HG02870 (cell line): ENCODE measurements around the gene LMX1B.
"Not testable (repeated sequence)": the region's sequence is repeated elsewhere in the genome, so short reads cannot be mapped to it uniquely, and the experiment has no call there.

Experiments
- ATAC-seq: cut with Tn5 transposase; IDR thresholded peaks from one replicate; pipeline ENCODE4 v1.9.1; 2021; ENCODE audit warnings: mild to moderate bottlenecking, moderate library complexity; ENCODE audit not compliant: unreplicated experiment

The LMX1B gene

DNA sequence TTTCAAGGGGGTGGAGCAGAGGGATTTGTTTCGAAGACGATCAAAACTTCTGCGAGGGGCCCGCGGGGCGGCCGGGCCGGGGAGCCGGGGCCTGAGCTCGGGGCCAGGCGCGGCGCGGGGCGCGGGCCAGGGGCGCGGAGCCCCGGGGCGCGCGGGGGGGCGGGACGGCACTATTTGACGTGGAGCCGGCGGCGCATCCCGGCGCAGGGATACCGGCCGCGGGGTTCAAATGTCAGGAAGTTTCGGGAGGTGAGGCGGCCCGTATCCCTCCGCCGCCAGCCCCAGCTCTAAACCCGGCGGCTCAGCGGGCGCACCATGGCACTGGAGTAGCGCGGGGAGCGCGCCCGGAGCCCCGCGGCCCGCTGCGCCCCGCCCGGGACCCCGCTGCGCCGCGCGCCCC is at the start of gene LMX1B:
TSS of gene LMX1B (plus strand) at position 278 of the 400 bp plus-strand sequence. CDS start 522 bp downstream, outside the sequence.
- ATAC-seq = no peak

DNA sequence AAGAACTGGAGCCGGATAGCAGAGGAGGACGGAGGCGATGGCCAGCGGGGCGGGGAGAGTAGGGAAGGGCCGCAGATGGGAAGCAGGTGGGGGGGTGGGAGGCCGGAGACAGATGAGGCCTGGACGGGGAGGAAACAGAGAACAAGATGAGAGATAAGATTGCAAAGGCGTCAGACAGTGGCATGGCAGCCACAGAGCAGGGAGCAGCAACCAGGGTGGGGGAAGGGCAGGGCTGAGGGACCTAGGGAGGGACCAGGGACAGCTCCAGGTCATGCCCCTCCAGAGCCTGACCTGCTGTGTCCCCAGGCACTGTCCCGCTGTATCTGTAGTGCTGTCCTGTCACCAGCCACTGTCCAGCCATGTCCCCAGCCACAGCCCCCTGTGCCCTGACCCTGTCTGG is 49.6 kb upstream of the LMX1B start:
- no peak for ATAC-seq

GRCh38 chr9:126564716-126565115 is 49.0 kb upstream of the LMX1B start:
- no peak for ATAC-seq

- ATAC-seq = no peak
Observed at GRCh38 chr9:126565336-126566128, 48.2 kb upstream of the LMX1B start.

- no peak for ATAC-seq
Observed at GRCh38 chr9:126569036-126569435, 44.7 kb upstream of the LMX1B start.

DNA sequence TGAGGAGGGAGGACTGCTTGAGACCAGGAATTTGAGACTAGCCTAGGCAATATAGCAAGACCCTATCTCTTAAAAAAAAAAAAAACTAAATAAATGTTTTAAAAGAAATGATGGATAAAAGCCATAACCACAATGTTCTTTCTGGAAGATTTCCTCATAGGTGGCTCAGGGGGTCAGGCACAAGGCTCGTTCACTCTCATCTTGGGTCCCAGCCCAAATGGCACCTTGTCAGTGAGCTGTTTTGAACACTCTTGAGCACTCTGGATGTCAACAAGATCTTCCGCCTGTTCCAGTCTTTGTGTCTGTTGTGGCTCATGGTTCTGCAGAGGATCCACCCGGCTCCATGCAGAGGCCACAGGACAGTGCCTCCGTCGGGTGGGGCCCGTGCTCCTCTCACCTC is 35.7 kb upstream of the LMX1B start:
- no peak for ATAC-seq

- not testable (repeated sequence) for ATAC-seq
Observed at GRCh38 chr9:126580319-126580718, 33.4 kb upstream of the LMX1B start.

- no peak for ATAC-seq
Observed at GRCh38 chr9:126581893-126582292, 31.8 kb upstream of the LMX1B start.

- ATAC-seq = no peak
Observed at GRCh38 chr9:126582427-126582826, 31.3 kb upstream of the LMX1B start.

GRCh38 chr9:126583144-126583760 is 30.5 kb upstream of the LMX1B start:
- no peak for ATAC-seq

GRCh38 chr9:126584611-126585010 is 29.1 kb upstream of the LMX1B start:
- ATAC-seq = no peak

DNA sequence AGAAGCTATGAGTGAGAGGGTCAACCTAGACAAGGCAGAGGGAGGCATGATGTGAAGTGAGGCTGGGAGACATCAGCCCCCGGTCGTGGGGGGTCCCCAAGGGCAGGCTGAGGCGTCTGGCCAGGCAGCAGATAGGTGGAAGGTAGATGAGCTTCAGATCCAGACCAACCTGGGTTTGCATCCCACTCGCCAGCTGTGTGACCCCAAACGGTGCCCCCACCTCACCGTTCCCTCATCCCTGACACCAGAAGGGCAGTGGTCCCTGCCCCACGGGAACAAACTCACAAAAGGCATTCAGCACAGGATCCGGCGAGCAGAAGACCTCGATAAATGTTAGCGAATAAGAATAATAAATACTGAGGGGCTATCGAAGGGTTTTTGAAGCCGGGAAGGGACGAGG is 27.5 kb upstream of the LMX1B start:
- no peak for ATAC-seq

DNA sequence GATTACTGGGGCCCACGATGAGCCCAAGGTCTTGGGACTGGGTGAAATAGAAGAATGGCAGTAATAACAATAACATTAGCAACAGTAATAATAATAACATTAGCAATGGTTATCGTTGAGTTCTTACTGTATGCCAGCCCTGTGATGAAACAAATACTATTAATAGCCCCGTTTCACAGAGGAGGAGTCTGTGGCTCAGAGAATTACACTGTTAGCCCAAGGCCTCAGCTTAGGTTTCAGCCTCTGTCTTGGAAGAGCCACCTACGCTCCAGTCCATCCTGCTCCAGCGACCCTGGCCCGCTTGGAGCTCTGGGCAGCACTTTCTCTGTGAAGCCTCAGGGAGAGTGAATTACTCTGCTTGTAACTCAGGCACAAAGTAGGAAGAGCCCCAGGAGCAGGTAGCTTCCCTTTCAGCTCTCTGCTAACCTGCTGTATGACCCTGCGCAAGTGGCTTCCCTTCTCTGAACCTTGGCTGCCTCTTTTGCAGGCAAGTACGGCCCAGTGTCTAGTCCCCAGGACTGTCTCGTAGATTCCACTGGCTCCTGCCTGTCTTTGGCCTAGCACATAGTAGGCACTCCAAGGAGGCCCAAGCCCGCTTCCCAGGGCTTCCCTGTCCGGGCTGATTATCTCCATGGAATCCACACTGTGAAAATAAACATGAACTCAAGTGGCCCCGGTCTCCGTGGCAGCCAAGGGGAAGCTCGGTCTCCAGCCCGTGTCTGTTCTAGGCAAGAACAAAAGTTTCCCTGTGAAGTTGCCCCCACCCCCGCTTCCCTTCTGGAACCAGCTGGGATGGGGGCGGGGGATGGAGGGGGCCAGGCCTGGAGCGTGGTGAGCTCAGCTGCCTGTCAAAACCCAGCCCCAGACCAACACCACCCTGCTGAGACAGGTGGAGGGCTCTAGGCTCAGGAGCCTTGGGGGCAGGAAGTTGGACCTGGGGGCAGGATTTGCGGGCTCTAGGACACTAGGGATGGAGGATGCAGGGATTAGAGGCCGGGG is 26.2 kb upstream of the LMX1B start:
- ATAC-seq = no peak

DNA sequence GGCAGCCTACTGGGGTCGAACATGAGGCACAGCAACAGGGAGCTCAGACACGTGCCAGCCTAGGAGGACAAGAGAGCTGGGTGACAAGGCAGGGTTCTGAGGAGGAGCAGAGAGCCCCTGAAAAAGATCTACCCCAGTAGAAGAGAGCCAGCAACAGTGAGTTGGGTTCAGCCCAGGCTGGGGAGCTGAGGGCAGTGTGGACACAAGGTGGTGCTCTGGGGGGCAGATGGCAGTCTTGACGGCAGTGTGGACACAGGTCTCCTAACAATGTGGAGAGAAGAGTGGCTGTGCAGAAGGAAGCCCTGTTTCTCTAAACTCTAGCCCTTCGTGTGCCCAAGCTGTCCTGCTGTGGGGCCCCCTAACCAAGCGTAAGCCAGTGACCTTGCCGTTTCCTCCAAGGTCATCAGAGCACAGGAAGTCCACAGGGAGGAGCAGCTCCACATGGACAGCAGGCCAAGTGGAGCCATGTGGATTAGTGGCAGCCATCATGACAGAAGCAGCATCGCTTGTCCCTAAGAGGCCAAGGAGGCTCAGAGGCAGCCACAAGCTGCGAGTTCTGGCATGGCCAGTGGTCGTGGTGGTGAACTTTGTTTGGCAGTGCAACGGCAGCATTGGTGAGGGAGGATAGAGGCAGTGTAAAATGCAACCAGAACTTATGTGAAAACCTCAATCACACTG is 25.1 kb upstream of the LMX1B start:
- ATAC-seq = no peak

DNA sequence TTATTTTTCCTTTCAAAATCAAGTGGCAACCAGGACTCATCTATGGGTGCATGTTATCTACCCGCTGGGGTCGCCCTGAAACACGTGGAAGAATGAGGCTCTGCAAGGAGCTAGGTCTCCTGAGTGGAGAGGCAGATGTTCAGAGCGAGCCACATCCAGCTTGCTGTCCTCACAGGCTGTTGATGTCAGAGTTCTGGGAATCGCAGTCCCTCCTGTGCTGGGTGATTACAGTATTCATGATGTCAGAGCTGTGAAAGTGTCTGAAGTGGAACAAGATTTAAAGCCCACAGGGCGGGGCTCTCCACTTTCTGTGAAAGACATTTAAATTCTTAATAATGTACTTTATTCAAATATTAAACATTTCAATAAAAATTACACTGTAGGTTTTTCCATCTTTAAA is 24.4 kb upstream of the LMX1B start:
- ATAC-seq = no peak

- no peak for ATAC-seq
Observed at GRCh38 chr9:126591083-126591482, 22.6 kb upstream of the LMX1B start.

DNA sequence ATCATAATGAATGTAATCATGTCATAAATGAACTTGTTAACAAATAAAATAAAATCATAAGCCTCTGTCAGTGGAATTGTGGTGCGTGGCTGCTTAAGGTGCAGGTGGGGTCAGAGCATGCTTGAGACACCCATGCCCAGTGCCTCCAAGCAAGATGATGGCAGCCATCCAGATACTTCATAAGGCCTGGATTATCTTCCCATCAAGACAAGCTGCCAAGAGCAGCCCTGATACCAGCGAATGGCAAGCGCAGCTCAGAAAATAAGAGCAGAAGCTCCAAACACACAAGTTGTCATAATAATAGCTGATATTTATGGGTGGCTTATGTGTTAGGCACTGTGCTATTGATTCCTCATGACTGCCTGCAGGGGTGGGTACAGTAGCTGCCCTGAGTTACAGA is 21.8 kb upstream of the LMX1B start:
- ATAC-seq = no peak

- ATAC-seq = no peak
Observed at GRCh38 chr9:126592461-126592860, 21.3 kb upstream of the LMX1B start.

- no peak for ATAC-seq
Observed at GRCh38 chr9:126595982-126596381, 17.7 kb upstream of the LMX1B start.

DNA sequence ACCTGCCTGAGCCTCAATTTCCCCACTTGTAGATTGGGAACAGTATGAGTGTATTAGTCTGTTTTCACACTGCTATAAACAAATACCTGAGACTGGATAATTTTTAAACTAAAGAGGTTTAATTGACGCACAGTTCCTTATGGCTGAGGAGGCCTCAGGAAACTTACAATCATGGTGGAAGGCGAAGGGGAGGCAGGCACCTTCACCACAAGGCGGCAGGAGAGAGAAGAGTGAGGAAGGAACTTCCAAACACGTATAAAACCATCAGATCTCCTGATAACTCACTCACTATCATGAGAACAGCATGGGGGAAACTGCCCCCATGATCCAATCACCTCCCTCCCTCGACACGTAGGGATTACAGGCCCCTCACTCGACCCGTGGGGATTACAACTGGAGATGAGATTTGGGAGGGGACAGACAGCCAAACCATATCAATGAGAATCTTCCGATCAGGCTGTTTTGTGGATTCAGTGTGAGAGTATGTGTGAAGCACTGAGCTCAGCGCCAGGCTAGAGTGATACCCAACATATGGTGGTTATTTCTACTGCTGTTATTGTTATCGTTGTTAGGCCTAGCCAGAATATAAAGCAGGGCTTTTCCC is 14.6 kb upstream of the LMX1B start:
- no peak for ATAC-seq
